Measurements from ENCODE around the gene SPPL3.

SPPL3 gene

DNA sequence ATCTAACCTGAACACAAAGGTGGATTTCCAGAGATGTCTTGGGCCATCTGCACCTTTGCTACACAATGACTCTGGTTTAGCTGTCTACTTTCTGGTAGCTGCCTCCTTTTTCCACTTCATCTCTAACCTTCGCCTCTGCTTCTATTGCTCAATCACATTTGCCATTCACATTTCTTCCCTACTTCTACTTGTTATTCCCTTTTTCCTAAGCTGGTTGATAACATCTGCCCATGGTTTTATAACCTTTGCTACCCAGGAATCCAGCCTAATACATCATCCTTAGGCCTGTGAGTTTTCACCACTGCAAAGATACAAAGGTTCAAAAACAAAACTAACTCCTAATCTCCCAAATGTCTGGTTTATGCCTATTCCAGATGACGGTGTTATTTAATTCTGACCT, 13.2 kb downstream of the SPPL3 start:
- Histone ChIP-seq H3K4me1 (ENCODE audit: insufficient read depth, low read length) (peaks cover 6% of the 10 kb centered on the region), H3K27me3 (ENCODE audit: insufficient read depth, low read length) (no peaks in the 10 kb centered on the region), H3K9ac (ENCODE audit: low read depth, low read length) (no peak overlapping the region), H3K27ac (ENCODE audit: low read depth, low read length) (no peak overlapping the region), H3K9me3 (ENCODE audit: insufficient read depth, low read depth, low read length) (no peaks in the 10 kb centered on the region), H3K36me3 (ENCODE audit: insufficient read depth, low read length) (no peaks in the 10 kb centered on the region), H3K4me3 (ENCODE audit: low read length) (no peak overlapping the region)
- WGBS, result 94% methylated on average over 2 of the region's 2 CpGs

DNA sequence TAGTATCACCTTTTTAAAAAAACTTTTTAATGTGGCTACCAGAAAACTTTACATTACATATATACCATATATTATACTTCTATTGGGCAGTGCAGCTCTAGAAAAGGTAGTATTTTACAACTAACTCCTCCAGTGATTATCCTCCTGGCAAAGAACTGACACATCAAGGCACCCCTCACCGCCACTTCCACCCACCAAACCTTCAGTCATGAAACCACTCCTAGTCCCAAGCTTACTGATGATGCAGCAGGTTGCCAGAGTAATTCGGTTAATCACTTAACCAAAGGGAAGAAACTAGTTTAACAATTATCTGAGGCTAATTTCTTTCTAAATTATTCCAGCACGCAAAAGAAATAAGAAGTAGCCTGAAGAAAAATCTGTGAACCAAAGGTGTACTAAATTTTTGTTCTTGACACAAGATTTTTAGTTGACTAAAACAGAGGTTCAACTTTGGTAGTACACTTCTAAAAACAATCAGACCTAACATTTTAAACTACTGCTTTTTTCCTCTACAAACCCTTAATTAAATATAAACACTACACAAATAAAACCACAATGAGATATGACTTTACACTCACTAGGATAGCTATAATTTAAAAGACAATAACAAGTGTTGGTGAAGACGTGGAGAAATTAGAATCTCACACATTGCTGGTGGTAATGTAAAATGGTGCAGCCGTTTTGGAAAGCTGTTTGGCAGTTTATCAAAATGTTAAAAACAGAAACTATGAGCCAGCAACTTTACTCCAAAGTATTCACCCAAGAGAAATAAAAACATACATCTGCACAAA, 16.7 kb downstream of the SPPL3 start:
- H3K9me3 ChIP-seq (ENCODE audit: insufficient read depth, low read depth, low read length), result no peaks in the 10 kb centered on the region

DNA sequence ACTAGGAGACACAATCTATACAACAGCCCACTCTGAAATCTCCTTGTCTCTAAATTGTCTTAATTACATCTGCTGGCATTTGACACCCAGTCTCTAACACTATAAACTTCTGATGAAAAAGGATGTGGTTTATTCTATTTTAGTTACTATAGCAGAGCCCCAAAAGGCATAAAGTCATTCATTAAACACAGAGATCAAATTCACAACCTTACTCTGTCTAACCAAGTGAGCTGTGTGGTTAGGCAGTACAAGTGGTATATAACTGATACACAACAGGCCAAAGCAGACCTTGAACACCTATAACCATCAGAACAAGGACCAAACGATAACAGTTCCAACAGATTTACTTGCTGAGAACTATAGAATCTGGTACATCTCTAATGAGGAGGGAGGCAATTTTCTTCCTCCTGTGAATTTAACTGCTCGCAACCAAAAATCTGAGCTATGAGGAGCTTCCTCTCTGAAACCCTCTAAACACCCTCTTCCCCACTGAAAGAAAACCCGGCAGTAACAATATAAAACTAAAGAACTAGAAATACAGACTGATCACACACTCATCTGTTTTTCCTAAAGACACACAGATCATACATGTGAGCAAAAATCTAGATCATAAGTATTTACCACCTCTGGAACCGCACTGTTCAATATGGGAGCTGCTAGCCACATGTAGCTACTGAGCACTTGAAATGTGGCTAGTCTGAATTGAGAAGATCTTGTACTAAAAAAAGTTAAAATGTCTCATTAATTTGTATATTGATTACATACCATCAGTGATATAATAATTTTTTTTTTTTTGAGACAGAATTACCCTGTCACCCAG, 17.7 kb downstream of the SPPL3 start:
- no peak overlapping the region for H3K27ac ChIP-seq (ENCODE audit: low read depth, low read length)

More for the DNA sequence above, 16.7 kb downstream of the SPPL3 start:
- Histone ChIP-seq H3K27me3 (ENCODE audit: insufficient read depth, low read length) (no peaks in the 10 kb centered on the region), H3K4me1 (ENCODE audit: insufficient read depth, low read length) (peaks cover 6% of the 10 kb centered on the region), H3K36me3 (ENCODE audit: insufficient read depth, low read length) (no peaks in the 10 kb centered on the region), H3K9ac (ENCODE audit: low read depth, low read length) (no peak overlapping the region), H3K27ac (ENCODE audit: low read depth, low read length) (no peak overlapping the region), H3K4me3 (ENCODE audit: low read length) (no peak overlapping the region)
- 87% methylated on average over 4 of the region's 5 CpGs for WGBS

DNA sequence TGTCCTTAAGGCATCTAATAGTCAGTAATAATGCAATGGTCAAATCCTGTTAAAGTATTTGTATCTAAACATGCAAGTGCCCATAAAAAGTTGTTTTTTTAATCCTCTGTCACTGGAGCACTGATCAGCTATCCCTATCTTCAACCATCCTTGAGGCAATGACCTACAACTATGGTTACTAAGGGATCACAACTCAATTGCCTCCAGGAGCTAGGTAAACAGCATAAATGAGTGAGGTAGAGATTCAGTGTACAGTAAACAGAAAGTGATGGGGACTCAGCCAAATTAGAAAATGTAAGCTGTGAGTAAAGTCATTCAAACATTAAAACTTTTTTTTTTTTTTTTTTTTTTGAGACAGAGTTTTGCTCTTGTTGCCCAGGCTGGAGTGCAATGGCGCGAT, 18.6 kb downstream of the SPPL3 start:
- no peaks in the 10 kb centered on the region for H3K27me3 ChIP-seq (ENCODE audit: insufficient read depth, low read length)
- no peak overlapping the region for H3K4me3 ChIP-seq (ENCODE audit: low read length)
- no peak overlapping the region for H3K9ac ChIP-seq (ENCODE audit: low read depth, low read length)
- H3K4me1 ChIP-seq (ENCODE audit: insufficient read depth, low read length), result no peaks in the 10 kb centered on the region
- H3K36me3 ChIP-seq (ENCODE audit: insufficient read depth, low read length), result no peaks in the 10 kb centered on the region
- no peak overlapping the region for H3K27ac ChIP-seq (ENCODE audit: low read depth, low read length)
- no peaks in the 10 kb centered on the region for H3K9me3 ChIP-seq (ENCODE audit: insufficient read depth, low read depth, low read length)
- 96% methylated on average over 2 of the region's 2 CpGs for WGBS

More for the DNA sequence above, 17.7 kb downstream of the SPPL3 start:
- H3K9me3 ChIP-seq (ENCODE audit: insufficient read depth, low read depth, low read length), result no peaks in the 10 kb centered on the region
- no peaks in the 10 kb centered on the region for H3K27me3 ChIP-seq (ENCODE audit: insufficient read depth, low read length)
- peaks cover 6% of the 10 kb centered on the region for H3K4me1 ChIP-seq (ENCODE audit: insufficient read depth, low read length)
- H3K4me3 ChIP-seq (ENCODE audit: low read length), result no peak overlapping the region
- WGBS, result 97% methylated on average over 4 of the region's 4 CpGs
- no peak overlapping the region for H3K9ac ChIP-seq (ENCODE audit: low read depth, low read length)
- H3K36me3 ChIP-seq (ENCODE audit: insufficient read depth, low read length), result no peaks in the 10 kb centered on the region

DNA sequence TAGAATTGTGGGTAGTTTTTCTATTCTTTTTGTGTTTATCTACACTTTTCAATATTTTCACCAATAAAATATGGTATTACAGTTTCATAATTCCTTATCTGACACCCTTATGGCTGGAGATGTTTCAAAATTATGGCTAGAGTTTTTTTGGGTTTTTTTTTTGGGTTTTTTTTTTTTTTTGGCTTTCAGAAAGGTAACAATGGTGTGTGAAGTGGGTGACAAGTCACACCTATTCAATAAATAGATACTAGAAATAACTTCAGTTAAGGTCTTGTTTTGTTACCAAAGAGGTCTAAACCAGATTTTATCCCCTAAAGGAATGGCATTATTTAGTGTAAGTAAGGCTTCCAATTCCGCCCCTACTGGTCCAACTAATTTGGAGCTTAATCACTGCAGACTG, 19.5 kb downstream of the SPPL3 start:
- WGBS, result 100% methylated on average over 1 of the region's 1 CpG
- H3K36me3 ChIP-seq (ENCODE audit: insufficient read depth, low read length), result no peaks in the 10 kb centered on the region
- H3K9me3 ChIP-seq (ENCODE audit: insufficient read depth, low read depth, low read length), result no peaks in the 10 kb centered on the region
- no peaks in the 10 kb centered on the region for H3K4me1 ChIP-seq (ENCODE audit: insufficient read depth, low read length)
- H3K27ac ChIP-seq (ENCODE audit: low read depth, low read length), result no peak overlapping the region
- no peak overlapping the region for H3K9ac ChIP-seq (ENCODE audit: low read depth, low read length)
- no peak overlapping the region for H3K4me3 ChIP-seq (ENCODE audit: low read length)
- no peaks in the 10 kb centered on the region for H3K27me3 ChIP-seq (ENCODE audit: insufficient read depth, low read length)

DNA sequence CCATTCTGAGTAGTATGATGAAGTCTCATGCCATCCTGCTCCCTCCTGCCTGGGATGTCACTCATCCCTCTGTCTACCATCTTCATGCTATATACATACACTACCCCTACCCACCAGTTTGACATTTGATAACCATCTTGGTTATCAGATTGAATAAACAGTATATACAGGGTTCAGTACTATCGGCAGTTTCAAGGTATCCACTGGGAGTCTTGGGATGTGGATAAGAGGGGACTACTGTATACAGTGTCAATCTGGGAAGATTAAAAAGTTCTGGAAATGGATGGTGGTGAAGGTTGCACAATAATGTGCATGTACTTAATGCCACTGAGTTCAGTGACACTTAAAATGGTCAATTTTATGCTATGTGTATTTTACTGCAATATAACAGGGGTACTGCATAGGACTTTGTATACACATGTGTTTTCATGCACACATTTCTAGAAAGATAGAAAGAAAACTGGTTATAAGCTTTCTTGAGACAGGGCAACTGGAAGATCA, 22.1 kb downstream of the SPPL3 start:
- Histone ChIP-seq H3K9me3 (ENCODE audit: insufficient read depth, low read depth, low read length) (no peaks in the 10 kb centered on the region), H3K9ac (ENCODE audit: low read depth, low read length) (no peak overlapping the region), H3K27me3 (ENCODE audit: insufficient read depth, low read length) (no peaks in the 10 kb centered on the region), H3K4me1 (ENCODE audit: insufficient read depth, low read length) (0 out of 2 replicates have a peak, but pooled peaks cover 6% of the 10 kb centered on the region), H3K4me3 (ENCODE audit: low read length) (no peak overlapping the region), H3K27ac (ENCODE audit: low read depth, low read length) (no peak overlapping the region), H3K36me3 (ENCODE audit: insufficient read depth, low read length) (no peaks in the 10 kb centered on the region)
- 93% methylated on average over 1 of the region's 1 CpG for WGBS

DNA sequence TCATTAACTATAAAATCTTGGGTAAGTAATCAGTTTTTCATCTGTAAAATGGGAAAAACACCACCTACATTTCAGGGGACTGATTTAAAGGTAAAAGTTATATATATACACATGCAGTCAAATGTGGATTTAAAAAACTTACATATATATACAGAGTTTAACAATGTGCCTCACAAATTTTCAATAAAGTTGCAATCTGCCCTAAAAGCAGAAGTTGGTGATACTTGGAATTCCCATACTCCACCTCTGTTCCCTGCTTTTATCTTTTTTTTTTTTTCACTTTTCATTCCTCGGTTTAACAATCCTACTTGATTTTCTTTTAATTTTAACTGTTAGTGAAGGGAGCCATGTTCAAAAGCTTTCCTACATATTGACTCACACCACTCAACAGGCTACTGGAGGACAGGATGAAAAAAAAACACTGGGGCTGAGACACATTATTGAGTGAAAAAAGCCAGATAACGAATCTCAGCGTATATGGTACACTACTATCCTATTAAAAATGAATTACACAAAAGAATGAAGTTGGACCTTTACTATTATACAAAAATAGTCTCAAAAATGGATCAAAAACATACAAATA, 24.3 kb downstream of the SPPL3 start:
- Histone ChIP-seq H3K27me3 (ENCODE audit: insufficient read depth, low read length) (no peaks in the 10 kb centered on the region), H3K36me3 (ENCODE audit: insufficient read depth, low read length) (no peaks in the 10 kb centered on the region), H3K27ac (ENCODE audit: low read depth, low read length) (no peak overlapping the region), H3K4me1 (ENCODE audit: insufficient read depth, low read length) (0 out of 2 replicates have a peak, but pooled peaks cover 6% of the 10 kb centered on the region), H3K9me3 (ENCODE audit: insufficient read depth, low read depth, low read length) (no peaks in the 10 kb centered on the region), H3K9ac (ENCODE audit: low read depth, low read length) (no peak overlapping the region), H3K4me3 (ENCODE audit: low read length) (no peak overlapping the region)
- WGBS, result 92% methylated on average over 2 of the region's 3 CpGs

DNA sequence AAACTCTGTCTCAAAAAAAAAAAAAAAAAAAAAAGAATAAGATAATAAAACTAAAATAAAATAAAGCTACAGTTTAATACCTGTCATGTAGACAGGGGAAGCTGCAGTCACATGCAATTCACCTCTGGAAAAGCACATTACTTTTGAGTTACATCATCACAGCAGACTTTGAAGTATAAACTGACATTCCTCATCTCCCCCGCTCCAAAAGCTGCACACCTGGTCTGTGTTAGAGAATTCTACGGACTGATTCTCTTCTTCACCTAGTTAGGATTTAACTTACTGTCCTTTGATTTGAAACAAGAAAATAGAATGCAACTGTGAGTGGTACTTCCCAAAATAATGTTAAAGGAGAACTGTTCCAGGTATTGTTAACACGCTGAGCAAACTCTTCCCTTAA, 25.1 kb downstream of the SPPL3 start:
- Histone ChIP-seq H3K36me3 (ENCODE audit: insufficient read depth, low read length) (no peaks in the 10 kb centered on the region), H3K27me3 (ENCODE audit: insufficient read depth, low read length) (no peaks in the 10 kb centered on the region), H3K9me3 (ENCODE audit: insufficient read depth, low read depth, low read length) (no peaks in the 10 kb centered on the region), H3K4me1 (ENCODE audit: insufficient read depth, low read length) (0 out of 2 replicates have a peak, but pooled peaks cover 6% of the 10 kb centered on the region), H3K4me3 (ENCODE audit: low read length) (no peak overlapping the region), H3K27ac (ENCODE audit: low read depth, low read length) (no peak overlapping the region), H3K9ac (ENCODE audit: low read depth, low read length) (no peak overlapping the region)
- WGBS, result 94% methylated on average over 3 of the region's 3 CpGs

DNA sequence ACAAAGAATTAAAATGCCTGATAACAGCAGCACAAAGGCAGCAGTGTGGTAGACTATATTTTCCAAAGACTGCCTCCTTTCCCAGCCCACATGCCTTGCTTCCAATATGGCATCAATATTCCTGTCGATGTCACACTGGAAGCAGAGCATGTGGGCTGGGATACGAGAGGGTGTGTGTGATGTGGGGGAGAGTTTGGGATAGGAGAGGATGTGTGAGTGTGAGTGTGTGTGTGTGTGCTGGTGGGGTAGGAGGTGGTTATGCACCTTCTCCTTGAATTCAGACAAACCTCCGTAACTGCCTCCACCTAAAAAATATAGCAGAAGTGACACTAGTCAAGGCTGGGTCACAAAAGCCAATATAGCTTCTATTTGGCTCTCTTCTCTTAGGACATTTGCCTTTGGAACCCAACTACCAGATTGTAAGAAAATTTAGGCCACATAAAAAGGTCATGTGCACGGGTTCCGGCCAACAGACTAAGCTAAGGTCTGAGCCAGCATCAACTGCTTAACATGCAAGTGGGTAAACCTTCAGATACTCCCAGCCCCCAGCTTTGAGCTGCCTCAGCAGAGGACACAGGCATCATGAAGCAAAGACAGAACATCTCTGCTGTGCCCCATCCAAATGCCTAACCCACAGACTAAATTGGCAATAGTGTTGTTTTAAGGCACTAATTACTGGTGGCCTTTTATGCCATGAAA, 29.5 kb downstream of the SPPL3 start:
- no peaks in the 10 kb centered on the region for H3K36me3 ChIP-seq (ENCODE audit: insufficient read depth, low read length)

DNA sequence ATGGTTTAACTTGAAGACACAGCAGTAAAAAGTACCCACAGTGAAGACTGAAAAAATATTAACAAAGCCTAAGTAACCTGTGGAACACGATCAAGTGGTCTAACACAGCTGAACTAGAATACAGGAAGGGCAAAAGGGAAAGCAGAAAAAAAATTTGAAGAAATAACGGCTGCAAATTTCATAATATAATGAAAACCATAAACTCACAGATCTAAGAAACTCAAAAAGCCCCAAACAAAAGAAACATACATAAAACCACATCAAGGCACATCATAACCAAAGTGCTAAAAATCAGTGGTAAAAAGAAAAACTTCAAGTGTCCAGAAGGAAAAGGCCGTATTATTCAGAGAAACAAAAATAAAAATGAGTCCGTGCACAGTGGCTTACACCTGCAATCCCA, 30.9 kb downstream of the SPPL3 start:
- H3K27ac ChIP-seq (ENCODE audit: low read depth, low read length), result no peak overlapping the region
- H3K36me3 ChIP-seq (ENCODE audit: insufficient read depth, low read length), result no peaks in the 10 kb centered on the region
- 88% methylated on average over 4 of the region's 4 CpGs for WGBS
- H3K9ac ChIP-seq (ENCODE audit: low read depth, low read length), result no peak overlapping the region
- no peaks in the 10 kb centered on the region for H3K4me1 ChIP-seq (ENCODE audit: insufficient read depth, low read length)
- H3K27me3 ChIP-seq (ENCODE audit: insufficient read depth, low read length), result no peaks in the 10 kb centered on the region
- H3K4me3 ChIP-seq (ENCODE audit: low read length), result no peak overlapping the region
- no peaks in the 10 kb centered on the region for H3K9me3 ChIP-seq (ENCODE audit: insufficient read depth, low read depth, low read length)

More for the DNA sequence above, 29.5 kb downstream of the SPPL3 start:
- no peaks in the 10 kb centered on the region for H3K9me3 ChIP-seq (ENCODE audit: insufficient read depth, low read depth, low read length)
- H3K9ac ChIP-seq (ENCODE audit: low read depth, low read length), result no peak overlapping the region
- H3K4me3 ChIP-seq (ENCODE audit: low read length), result no peak overlapping the region
- WGBS, result 96% methylated on average over 5 of the region's 5 CpGs
- H3K27ac ChIP-seq (ENCODE audit: low read depth, low read length), result no peak overlapping the region
- H3K27me3 ChIP-seq (ENCODE audit: insufficient read depth, low read length), result no peaks in the 10 kb centered on the region
- 0 out of 2 replicates have a peak, but pooled peaks cover 6% of the 10 kb centered on the region for H3K4me1 ChIP-seq (ENCODE audit: insufficient read depth, low read length)

Measured in HUES64 (cell line).